Gastroesophageal sphincter (tissue), 4 donors: ENCODE results near the gene OBSCN. TPM values are rescaled to one million over a fixed set of nuclear protein-coding genes. Genes with fewer than 3 reads are reported as not detected.
"Not testable (repeated sequence)": the region's sequence is repeated elsewhere in the genome, so short reads cannot be mapped to it uniquely, and the experiment has no call there.

ENCODE experiments used
- ATAC-seq: fragments of 150-250 bp; one replicate; pipeline ENCODE4 v1.9.1; 2016; ENCODE audit warnings: mild to moderate bottlenecking, moderate library complexity
- H3K27ac ChIP-seq, 4 donors: fragments of 200-600 bp; sonication (generic) in 3 of 4; 1 replicate in 3 of 4; 2 replicates in 1 of 4; pipeline ENCODE4 v1.5.1; 2016 to 2019
- H3K27me3 ChIP-seq: fragments of 200-600 bp; sonication (generic); one replicate; pipeline ENCODE4 v1.5.1; 2019
- H3K36me3 ChIP-seq, 2 donors: fragments of 200-600 bp; sonication (generic); one replicate each; pipeline ENCODE4 v1.5.1; 2019; ENCODE audit warnings: control low read depth in 1 of 2
- H3K4me1 ChIP-seq, 3 donors: fragments of 200-600 bp; sonication (generic); 1 replicate in 2 of 3; 2 replicates in 1 of 3; pipeline ENCODE4 v1.5.1; 2016 to 2019; ENCODE audit warnings: control low read depth in 2 of 3
- H3K4me3 ChIP-seq, 2 donors: fragments of 200-600 bp; sonication (generic); one replicate each; pipeline ENCODE4 v1.5.1; 2019; ENCODE audit warnings: mild to moderate bottlenecking in 1 of 2, moderate library complexity in 1 of 2
- H3K9me3 ChIP-seq, 3 donors: fragments of 200-600 bp; sonication (generic); one replicate each; pipeline ENCODE4 v1.5.1; 2017 to 2019; ENCODE audit warnings: control low read depth in 2 of 3
- EP300 ChIP-seq: sonication (generic); formaldehyde crosslinking; IDR thresholded peaks from one replicate; pipeline ENCODE4 v1.6.1; 2017; ENCODE audit warnings: antibody characterized with exemption, mild to moderate bottlenecking
- POLR2A ChIP-seq, 2 donors: fragments of 450-650 bp; IDR thresholded peaks; one replicate each; pipeline ENCODE4 v1.6.1; 2017; ENCODE audit warnings: antibody characterized with exemption in 2 of 2, mild to moderate bottlenecking in 2 of 2, moderate library complexity in 1 of 2
- POLR2AphosphoS5 ChIP-seq: sonication (generic); formaldehyde crosslinking; IDR thresholded peaks from one replicate; pipeline ENCODE4 v1.6.1; 2017; ENCODE audit warnings: antibody characterized with exemption
- WGBS, 2 donors: methylation state at CpG; one replicate each; pipeline ENCODE4 v1.1.5; 2018; ENCODE audit warnings: low coverage in 1 of 2; 5-methylcytosine and 5-hydroxymethylcytosine counted together
- total RNA-seq, 4 donors: library from RNA; depleted of rRNA; stranded (reverse); fragments of >200 nt; gene quantifications; one replicate each; pipeline ENCODE4 v1.1.0, GENCODE V29; 2016
- TF ChIP-seq, protein P1 (sequence below), 4 experiments: fragments of 200-600 bp in 2 of 4; fragments of 450-650 bp in 2 of 4; sonication (generic) in 1 of 4; IDR thresholded peaks; one replicate each; pipeline ENCODE4 v1.5.1; 2017 to 2019; ENCODE audit warnings: antibody characterized with exemption in 4 of 4, mild to moderate bottlenecking in 2 of 4, moderate library complexity in 2 of 4

OBSCN gene
- total RNA-seq, 4 donors from 2014 or later: 11.1 to 28.4 (median 20.9) TPM

DNA sequence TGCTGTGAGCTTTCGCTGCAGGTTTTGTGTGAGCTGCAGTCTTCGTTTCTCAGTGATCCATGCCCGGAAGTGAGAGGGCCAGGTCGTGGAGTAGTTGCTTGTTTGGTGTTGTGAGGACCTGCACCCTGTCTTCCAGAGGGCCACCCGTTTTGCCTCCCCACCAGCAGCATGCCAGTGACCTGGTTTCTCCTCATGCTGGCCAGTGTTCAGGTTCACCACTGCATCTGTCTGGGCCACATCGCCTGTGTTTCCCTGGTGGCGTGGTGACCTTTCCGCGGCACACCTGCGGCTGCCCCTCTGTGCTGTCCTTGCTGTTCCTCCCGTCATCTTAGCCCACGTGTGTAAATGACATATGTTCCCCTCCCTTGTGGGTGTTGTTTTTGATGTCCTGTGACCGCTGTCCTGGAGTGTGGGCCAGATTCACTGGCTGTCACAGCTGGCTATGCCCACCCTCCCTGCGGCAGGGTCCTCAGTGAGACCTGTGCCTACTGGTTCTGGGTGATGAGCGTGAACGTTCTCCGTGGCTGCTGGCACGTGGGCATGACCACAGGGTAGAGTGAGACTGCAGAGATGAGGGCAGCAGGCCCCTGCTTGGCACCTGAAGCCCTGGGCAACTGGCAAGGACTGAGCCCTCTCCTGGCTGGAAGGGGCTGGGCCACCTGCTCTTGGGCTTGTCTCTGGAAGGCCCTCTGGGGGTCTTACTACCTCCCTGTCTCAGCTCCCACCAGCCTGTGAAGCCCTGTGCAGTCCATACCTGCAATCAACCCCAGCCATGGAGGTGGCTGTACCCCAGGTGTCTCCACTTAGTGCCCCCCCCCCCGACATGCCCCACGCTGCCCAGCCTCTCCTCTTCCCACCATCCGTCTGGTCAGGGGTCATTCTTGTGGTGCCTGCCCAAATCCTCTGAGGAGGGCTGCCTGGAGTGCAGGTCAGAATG, 35.0 kb upstream of the OBSCN start:
- WGBS, 2 donors: 60 to 80% methylated on average over 1 to 3 of the region's 21 CpGs
- H3K27me3 ChIP-seq: no peaks in the 10 kb centered on the region

DNA sequence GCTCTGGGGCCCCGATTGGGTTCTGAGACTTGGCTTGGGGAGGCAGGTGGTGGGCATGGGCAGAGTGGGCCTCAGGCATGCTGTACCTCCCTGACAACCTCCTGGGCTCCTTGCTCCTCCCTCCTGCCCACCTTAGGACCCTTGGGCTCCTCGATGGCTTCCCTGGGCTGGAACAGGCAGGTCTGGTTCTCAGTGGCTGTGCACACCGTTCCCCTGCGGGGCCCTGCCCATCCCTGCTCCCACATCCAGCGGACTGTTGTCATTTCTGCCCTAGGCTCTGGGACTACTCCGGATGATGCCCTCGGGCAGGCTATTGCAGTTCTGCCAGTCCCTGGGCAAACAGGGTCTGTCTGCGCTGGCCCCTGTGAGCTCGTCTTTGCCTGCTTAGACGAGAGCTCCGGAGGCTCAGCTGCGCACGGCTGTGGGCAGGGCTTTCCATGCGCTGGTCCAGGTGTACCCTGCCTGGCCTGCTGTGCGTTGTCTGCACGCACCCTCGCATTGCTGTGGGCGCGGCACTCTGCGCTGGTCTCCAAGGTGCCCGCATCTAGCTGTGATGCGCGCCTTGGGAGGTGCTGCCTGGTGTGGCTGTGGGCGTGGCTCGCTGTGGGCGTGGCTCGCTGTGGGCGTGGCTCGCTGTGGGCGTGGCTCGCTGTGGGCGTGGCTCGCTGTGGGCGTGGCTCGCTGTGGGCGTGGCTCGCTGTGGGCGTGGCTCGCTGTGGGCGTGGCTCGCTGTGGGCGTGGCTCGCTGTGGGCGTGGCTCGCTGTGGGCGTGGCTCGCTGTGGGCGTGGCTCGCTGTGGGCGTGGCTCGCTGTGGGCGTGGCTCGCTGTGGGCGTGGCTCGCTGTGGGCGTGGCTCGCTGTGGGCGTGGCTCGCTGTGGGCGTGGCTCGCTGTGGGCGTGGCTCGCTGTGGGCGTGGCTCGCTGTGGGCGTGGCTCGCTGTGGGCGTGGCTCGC, 34.0 kb upstream of the OBSCN start:
- H3K27me3 ChIP-seq, ATAC-seq, H3K4me3 ChIP-seq, H3K9me3 ChIP-seq: not testable (repeated sequence)
- Histone ChIP-seq H3K27ac (peak overlapping the region in 2 of 4 donors; percentile 17 to 29), H3K36me3 (peaks cover 0 to 27% of the 10 kb centered on the region in 2 donors), H3K4me1 (peaks cover 0 to 14% (median 0%) of the 10 kb centered on the region in 3 donors)
- WGBS, 2 donors: 87% methylated on average over 3 of the region's 69 CpGs; no CpG with 5 or more reads in 1 of the 2 donors

More for the DNA sequence above, 35.0 kb upstream of the OBSCN start:
- no peak overlapping the region for H3K4me3 ChIP-seq
- no peaks in the 10 kb centered on the region for H3K9me3 ChIP-seq
- ATAC-seq: peak; percentile 6
- H3K27ac ChIP-seq: peak overlapping the region in 2 of 4 donors; percentile 17 to 29
- TF ChIP-seq POLR2AphosphoS5 (no peak), POLR2A (IDR thresholded peaks at IDR 0.05) (no peak), EP300 (no peak)
- TF ChIP-seq, protein P1, sequence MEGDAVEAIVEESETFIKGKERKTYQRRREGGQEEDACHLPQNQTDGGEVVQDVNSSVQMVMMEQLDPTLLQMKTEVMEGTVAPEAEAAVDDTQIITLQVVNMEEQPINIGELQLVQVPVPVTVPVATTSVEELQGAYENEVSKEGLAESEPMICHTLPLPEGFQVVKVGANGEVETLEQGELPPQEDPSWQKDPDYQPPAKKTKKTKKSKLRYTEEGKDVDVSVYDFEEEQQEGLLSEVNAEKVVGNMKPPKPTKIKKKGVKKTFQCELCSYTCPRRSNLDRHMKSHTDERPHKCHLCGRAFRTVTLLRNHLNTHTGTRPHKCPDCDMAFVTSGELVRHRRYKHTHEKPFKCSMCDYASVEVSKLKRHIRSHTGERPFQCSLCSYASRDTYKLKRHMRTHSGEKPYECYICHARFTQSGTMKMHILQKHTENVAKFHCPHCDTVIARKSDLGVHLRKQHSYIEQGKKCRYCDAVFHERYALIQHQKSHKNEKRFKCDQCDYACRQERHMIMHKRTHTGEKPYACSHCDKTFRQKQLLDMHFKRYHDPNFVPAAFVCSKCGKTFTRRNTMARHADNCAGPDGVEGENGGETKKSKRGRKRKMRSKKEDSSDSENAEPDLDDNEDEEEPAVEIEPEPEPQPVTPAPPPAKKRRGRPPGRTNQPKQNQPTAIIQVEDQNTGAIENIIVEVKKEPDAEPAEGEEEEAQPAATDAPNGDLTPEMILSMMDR (IDR thresholded peaks at IDR 0.05): no peak
- H3K36me3 ChIP-seq: peaks cover 0 to 27% of the 10 kb centered on the region in 2 donors
- peaks cover 0 to 6% (median 0%) of the 10 kb centered on the region in 3 donors for H3K4me1 ChIP-seq

DNA sequence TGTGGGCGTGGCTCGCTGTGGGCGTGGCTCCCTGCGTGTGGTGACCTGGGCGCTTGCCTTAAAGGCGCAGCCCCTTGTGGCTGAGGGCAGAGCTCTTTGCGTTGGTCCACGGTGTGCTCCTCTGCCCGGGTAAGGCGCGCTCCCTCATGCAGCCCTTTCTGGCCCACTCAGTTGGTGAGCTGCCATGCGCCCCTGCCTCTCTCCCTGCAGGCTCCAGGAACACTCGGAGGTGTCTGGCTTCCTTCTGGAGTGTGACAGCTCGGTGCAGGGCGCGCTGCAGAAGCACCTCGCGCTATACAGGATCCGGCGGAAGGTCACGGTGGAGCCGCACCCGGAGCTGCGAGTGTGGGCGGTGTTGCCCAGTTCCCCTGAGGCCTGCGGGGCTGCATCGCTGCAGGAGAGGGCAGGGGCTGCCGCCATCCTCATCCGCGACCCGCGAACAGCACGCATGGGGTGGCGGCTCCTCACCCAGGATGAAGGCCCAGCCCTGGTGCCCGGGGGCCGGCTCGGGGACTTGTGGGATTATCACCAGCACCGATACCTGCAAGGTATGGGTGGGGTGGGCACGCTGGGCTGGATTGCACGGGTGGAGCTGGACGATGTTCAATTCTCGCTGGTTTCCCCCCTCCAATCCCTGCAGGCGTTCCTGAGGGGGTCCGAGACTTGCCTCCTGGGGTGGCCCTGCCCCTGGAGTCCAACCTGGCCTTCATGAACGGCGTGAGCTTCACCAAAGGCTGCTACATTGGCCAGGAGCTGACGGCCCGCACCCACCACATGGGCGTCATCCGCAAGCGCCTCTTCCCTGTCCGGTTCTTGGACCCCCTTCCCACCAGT, 33.1 kb upstream of the OBSCN start:
- TF ChIP-seq, protein P1 (IDR thresholded peaks at IDR 0.05): no peak
- no peak for TF ChIP-seq POLR2A (IDR thresholded peaks at IDR 0.05)
- TF ChIP-seq POLR2AphosphoS5: no peak
- no peak for TF ChIP-seq EP300
- Histone ChIP-seq H3K9me3 (no peaks in the 10 kb centered on the region), H3K4me3 (peak overlapping the region in 1 of 2 donors; percentile 14), H3K4me1 (peaks cover 0 to 16% (median 0%) of the 10 kb centered on the region in 3 donors), H3K27me3 (no peaks in the 10 kb centered on the region), H3K36me3 (peaks cover 0 to 27% of the 10 kb centered on the region in 2 donors), H3K27ac (peak overlapping the region in 2 of 4 donors; percentile 10 to 42)
- ATAC-seq: no peak
- WGBS, 2 donors: no CpG with 5 or more reads among the region's 52 CpGs

DNA sequence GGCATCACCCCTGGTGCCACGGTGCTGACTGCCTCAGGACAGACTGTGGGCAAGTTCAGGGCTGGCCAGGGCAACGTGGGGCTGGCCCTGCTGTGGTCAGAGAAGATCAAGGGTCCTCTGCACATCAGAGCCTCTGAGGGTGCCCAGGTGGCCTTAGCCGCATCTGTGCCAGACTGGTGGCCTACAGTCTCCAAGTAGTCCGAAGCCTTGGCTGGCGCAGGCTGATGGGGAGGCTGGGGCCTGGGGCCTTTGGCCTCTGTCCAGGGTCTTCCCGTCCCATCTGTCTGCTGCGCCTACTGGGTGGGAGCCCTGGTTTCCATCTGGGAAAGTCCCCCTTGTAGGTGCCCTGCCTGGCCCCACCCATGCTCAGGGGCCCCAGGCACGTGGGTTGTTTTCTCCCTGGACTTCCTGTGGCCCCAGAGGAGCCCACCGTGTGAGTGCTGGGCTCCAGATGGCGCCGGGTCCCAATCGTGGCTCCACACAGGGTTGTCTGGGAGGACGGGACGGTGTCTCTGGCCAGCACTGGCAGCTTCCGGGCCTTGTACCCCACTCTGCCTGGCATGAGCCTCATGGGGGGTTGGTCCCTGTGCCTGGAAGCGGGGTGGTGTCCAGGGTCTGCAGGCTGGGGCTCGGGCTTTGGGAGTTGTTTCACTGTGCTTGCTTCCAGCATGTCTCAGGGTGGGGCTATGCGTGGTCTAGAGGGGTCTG, 32.4 kb upstream of the OBSCN start:
- TF ChIP-seq EP300 (no peak), POLR2AphosphoS5 (no peak), POLR2A (IDR thresholded peaks at IDR 0.05) (no peak)
- TF ChIP-seq, protein P1 (IDR thresholded peaks at IDR 0.05): no peak
- 78 to 100% methylated on average over 1 to 4 of the region's 18 CpGs for WGBS, 2 donors
- no peak for ATAC-seq
- Histone ChIP-seq H3K4me3 (no peak overlapping the region), H3K36me3 (peaks cover 0 to 27% of the 10 kb centered on the region in 2 donors), H3K4me1 (peaks cover 0 to 16% (median 0%) of the 10 kb centered on the region in 3 donors), H3K9me3 (no peaks in the 10 kb centered on the region), H3K27me3 (no peaks in the 10 kb centered on the region), H3K27ac (peak overlapping the region in 2 of 4 donors; percentile 17 to 42)
